HCT116 (cell line): ENCODE data around the gene FBXL14. TPM values are rescaled to one million over a fixed set of nuclear protein-coding genes. Genes with fewer than 3 reads are reported as not detected.

ENCODE experiments used
- ATAC-seq: fragments of 200-7000 bp; cut with Tn5 transposase; 2 replicates; pipeline ENCODE4 v1.9.1; 2020; ENCODE audit warnings: mild to moderate bottlenecking, moderate library complexity
- BruUV-seq: library from RNA; stranded (reverse); fragments of 400-500 nt; replicated peaks from 2 replicates; lab custom pipeline; 2021; lab: Mats Ljungman, UMichigan
- CTCF ChIA-PET: fragments of 300-600 bp; sonication (Branson Sonifier 250); formaldehyde crosslinking; loops from one replicate; lab custom pipeline; 2021; ENCODE audit warnings: antibody characterized with exemption; lab: Charles Lee
- POLR2A ChIA-PET: fragments of 300-600, 350-600 bp; sonication (Branson Sonifier 250); formaldehyde crosslinking; loops from one replicate; lab custom pipeline; 2021; ENCODE audit warnings: antibody characterized with exemption; lab: Charles Lee
- RAD21 ChIA-PET, 2 experiments: fragments of 300-600 bp; sonication (Branson Sonifier 250); formaldehyde crosslinking; loops; one replicate each; lab custom pipeline; 2023; ENCODE audit warnings: low total read pairs in 2 of 2; ENCODE audit not compliant: uncharacterized antibody in 2 of 2, unreplicated experiment in 2 of 2, low non-redundant PET in 1 of 2; lab: Charles Lee
- DNase-seq: peaks from one replicate; pipeline ENCODE4 v3.0.0-alpha.2; 2010; ENCODE audit warnings: low read depth, low spot score
- H2AFZ ChIP-seq: fragments of 200-600 bp; shearing (Covaris generic), sonication (generic); 2 replicates; pipeline ENCODE4 v1.6.1; 2017; ENCODE audit warnings: low read depth, mixed run types, mixed read lengths, antibody characterized with exemption, low read length; ENCODE audit not compliant: poor library complexity, severe bottlenecking
- H3K27ac ChIP-seq: 2 replicates; pipeline ENCODE4 v1.5.1; 2012; ENCODE audit warnings: low read depth, low read length
- H3K27me3 ChIP-seq: fragments of 200-600 bp; sonication (generic); 2 replicates; pipeline ENCODE4 v1.6.1; 2016; ENCODE audit warnings: mixed run types, low read length, mixed read lengths; ENCODE audit not compliant: insufficient read depth
- H3K36me3 ChIP-seq, 2 experiments: fragments of 200-500 bp in 1 of 2; fragments of 200-600 bp in 1 of 2; sonication (Bioruptor generic) in 1 of 2; sonication (generic) in 1 of 2; 2 replicates each; pipeline versions ENCODE4 v1.5.1 to v1.6.1; 2014 to 2016; ENCODE audit warnings: low read length in 2 of 2, inconsistent platforms in 1 of 2, mixed read lengths in 1 of 2, mixed run types in 1 of 2; ENCODE audit not compliant: insufficient read depth in 2 of 2, control insufficient read depth in 1 of 2
- H3K4me1 ChIP-seq, 2 experiments: fragments of 200-600 bp in 1 of 2; sonication (generic) in 1 of 2; 2 replicates each; pipeline versions ENCODE4 v1.5.1 to v1.6.1; 2012 to 2017; ENCODE audit warnings: low read length in 2 of 2, inconsistent platforms in 1 of 2, mild to moderate bottlenecking in 1 of 2, mixed read lengths in 1 of 2, mixed run types in 1 of 2, moderate library complexity in 1 of 2; ENCODE audit not compliant: insufficient read depth in 2 of 2, control insufficient read depth in 1 of 2
- H3K4me2 ChIP-seq: fragments of 200-600 bp; sonication (generic); 2 replicates; pipeline ENCODE4 v1.6.1; 2017; ENCODE audit warnings: mixed run types, low read length, mixed read lengths
- H3K4me3 ChIP-seq, 2 experiments: fragments of 200-600 bp in 1 of 2; sonication (generic) in 1 of 2; replicated peaks in 1 of 2; 2 replicates each; pipeline ENCODE4 v1.5.1; 2011 to 2016; ENCODE audit warnings: low read length in 2 of 2, control low read depth in 1 of 2, low read depth in 1 of 2, mild to moderate bottlenecking in 1 of 2, mixed read lengths in 1 of 2, mixed run types in 1 of 2
- H3K79me2 ChIP-seq: fragments of 200-600 bp; sonication (generic); 2 replicates; pipeline ENCODE4 v1.6.1; 2017; ENCODE audit warnings: mild to moderate bottlenecking, mixed run types, low read length, moderate library complexity, mixed read lengths; ENCODE audit not compliant: insufficient read depth
- H3K9ac ChIP-seq: fragments of 200-600 bp; sonication (generic); 2 replicates; pipeline ENCODE4 v1.6.1; 2016; ENCODE audit warnings: low read length, mixed read lengths
- H3K9me2 ChIP-seq: fragments of 200-600 bp; sonication (generic), shearing (Covaris generic); 2 replicates; pipeline ENCODE4 v1.6.1; 2017; ENCODE audit warnings: mixed run types, mild to moderate bottlenecking, moderate library complexity; ENCODE audit not compliant: insufficient read depth
- H3K9me3 ChIP-seq, 2 experiments: fragments of 200-500 bp in 1 of 2; fragments of 200-600 bp in 1 of 2; sonication (Bioruptor generic) in 1 of 2; sonication (generic) in 1 of 2; 2 replicates each; pipeline ENCODE4 v1.6.1; 2014 to 2017; ENCODE audit warnings: low read length in 2 of 2, mixed read lengths in 2 of 2, inconsistent platforms in 1 of 2, low read depth in 1 of 2, mild to moderate bottlenecking in 1 of 2, mixed run types in 1 of 2, moderate library complexity in 1 of 2; ENCODE audit not compliant: control insufficient read depth in 1 of 2, insufficient read depth in 1 of 2
- H4K20me1 ChIP-seq: fragments of 200-600 bp; sonication (generic), shearing (Covaris generic); 2 replicates; pipeline ENCODE4 v1.6.1; 2017; ENCODE audit warnings: mixed run types, mild to moderate bottlenecking, moderate library complexity; ENCODE audit not compliant: insufficient read depth
- CTCF ChIP-seq, 3 experiments: fragments of 200-600 bp in 1 of 3; sonication (generic) in 1 of 3; IDR thresholded peaks in 2 of 3; conservative IDR thresholded peaks in 1 of 3; 2 replicates each; pipeline ENCODE4 v1.5.1; 2012 to 2017; ENCODE audit warnings: low read depth in 2 of 3, low read length in 2 of 3, antibody characterized with exemption in 1 of 3, borderline replicate concordance in 1 of 3, control low read depth in 1 of 3, mild to moderate bottlenecking in 1 of 3, mixed read lengths in 1 of 3, mixed run types in 1 of 3, moderate library complexity in 1 of 3; ENCODE audit not compliant: insufficient read depth in 1 of 3
- EGR1 ChIP-seq: IDR thresholded peaks from 2 replicates; pipeline ENCODE4 v1.6.1; 2012; ENCODE audit warnings: low read depth
- EZH2phosphoT487 ChIP-seq: fragments of 200-600 bp; IDR thresholded peaks from 2 replicates; pipeline ENCODE4 v1.6.1; 2018; ENCODE audit warnings: antibody characterized with exemption, borderline replicate concordance
- FOSL1 ChIP-seq: IDR thresholded peaks from 2 replicates; pipeline ENCODE4 v1.6.1; 2012; ENCODE audit warnings: low read depth
- POLR2A ChIP-seq: IDR thresholded peaks from 2 replicates; pipeline ENCODE4 v1.7.0; 2011; ENCODE audit warnings: borderline replicate concordance; ENCODE audit not compliant: insufficient read depth, insufficient read length; ENCODE audit errors: extremely low read depth
- POLR2AphosphoS5 ChIP-seq: IDR thresholded peaks from 2 replicates; pipeline ENCODE4 v1.6.1; 2011; ENCODE audit warnings: mild to moderate bottlenecking, low read depth, low read length, moderate library complexity
- REST ChIP-seq: IDR thresholded peaks from 2 replicates; pipeline ENCODE4 v1.6.1; 2012; ENCODE audit warnings: low read depth
- SRF ChIP-seq: IDR thresholded peaks from 2 replicates; pipeline ENCODE4 v1.6.1; 2012; ENCODE audit warnings: low read depth
- intact Hi-C: fragments of 100-400 bp; cut with micrococcal nuclease; formaldehyde crosslinking; loops from 2 replicates; pipeline ENCODE4 v1.10.0; 2022
- total RNA-seq: library from RNA; stranded (reverse); gene quantifications from one replicate; pipeline ENCODE4 v1.2.1, GENCODE V29; 2021; ENCODE audit not compliant: unreplicated experiment

FBXL14 gene
- total RNA-seq, 1 experiment from 2014 or later: 19.0 TPM

GRCh38 chr12:1529228-1529861 lies 65.0 kb downstream of the FBXL14 start:
- RAD21 ChIA-PET: no interaction called here
- TF ChIP-seq CTCF (IDR thresholded peaks at IDR 0.05 in 2 of 3, conservative IDR thresholded peaks at IDR 0.05 in 1 of 3; ENCODE audit: borderline replicate concordance in 1 of 3, insufficient read depth in 1 of 3, low read depth in 2 of 3, low read length in 2 of 3) (no peak), SRF (no peak), EZH2phosphoT487 (no peak), EGR1 (no peak), REST (no peak), FOSL1 (no peak), POLR2A (no peak), POLR2AphosphoS5 (no peak)
- TF ChIP-seq, all 23 proteins: peak for 0
- intact Hi-C loops: no loop called here
- Histone ChIP-seq H3K79me2 (no peaks in the 10 kb centered on the region), H3K27ac (no peak overlapping the region), H3K9me3 (no peaks in the 10 kb centered on the region), H3K4me3 (no peak overlapping the region), H3K9ac (no peak overlapping the region), H4K20me1 (no peaks in the 10 kb centered on the region), H2AFZ (no peak overlapping the region), H3K36me3 (no peaks in the 10 kb centered on the region), H3K4me2 (no peak overlapping the region), H3K9me2 (no peaks in the 10 kb centered on the region), H3K27me3 (peaks cover 18% of the 10 kb centered on the region), H3K4me1 (no peaks in the 10 kb centered on the region)
- ChIA-PET POLR2A (interaction anchor here (0.6 kb wide), 1 partner anchor 166 kb away, joined by 3 read pairs; no protein-coding TSS in a partner anchor), CTCF (no interaction called here)
- DNase-seq: no peak
- ATAC-seq: no peak
- no TSS peak for BruUV-seq
